ENCODE data around the gene EMX1.

The EMX1 gene

GRCh38 chr2:72945450-72946019 is 28.2 kb downstream of the EMX1 start:
- no peak for DNase-seq

GRCh38 chr2:72946466-72946865 is 29.1 kb downstream of the EMX1 start:
- DNase-seq: no peak

GRCh38 chr2:72947952-72948830 is 30.9 kb downstream of the EMX1 start:
- DNase-seq: no peak

GRCh38 chr2:72949045-72949444 is 31.7 kb downstream of the EMX1 start:
- no peak for DNase-seq

- no peak for DNase-seq
Measured at GRCh38 chr2:72949642-72950041, 32.3 kb downstream of the EMX1 start.

- DNase-seq: no peak
Measured at GRCh38 chr2:72950558-72951255, 33.4 kb downstream of the EMX1 start.

GRCh38 chr2:72951303-72952095 is 34.2 kb downstream of the EMX1 start:
- no peak for DNase-seq

GRCh38 chr2:72952110-72952823 is 34.9 kb downstream of the EMX1 start:
- DNase-seq: no peak

GRCh38 chr2:72952961-72953360 is 35.6 kb downstream of the EMX1 start:
- DNase-seq: no peak

GRCh38 chr2:72953528-72953927 is 36.2 kb downstream of the EMX1 start:
- no peak for DNase-seq

GRCh38 chr2:72953976-72954375 is 36.7 kb downstream of the EMX1 start:
- no peak for DNase-seq

GRCh38 chr2:72954376-72955227 is 37.3 kb downstream of the EMX1 start:
- no peak for DNase-seq

GRCh38 chr2:72955228-72956049 is 38.1 kb downstream of the EMX1 start:
- no peak for DNase-seq

- no peak for DNase-seq
Measured at GRCh38 chr2:72956050-72956395, 38.7 kb downstream of the EMX1 start.

- DNase-seq: no peak
Measured at GRCh38 chr2:72956936-72957335, 39.6 kb downstream of the EMX1 start.

- DNase-seq: no peak
Measured at GRCh38 chr2:72958542-72959385, 41.4 kb downstream of the EMX1 start.

- DNase-seq: no peak
Measured at GRCh38 chr2:72959554-72959953, 42.2 kb downstream of the EMX1 start.

GRCh38 chr2:72959995-72960981 is 43.0 kb downstream of the EMX1 start:
- no peak for DNase-seq

Data from activated CD4-positive, CD25-positive, alpha-beta regulatory T cell treated with anti-CD3 and anti-CD28 coated beads, Interleukin-2, amount 50 U/mL, for 72 hours (primary cell).